SK-N-SH (cell line): Measurements from ENCODE around the gene PPEF2.

Experiments used
- FOXM1 ChIP-seq: IDR thresholded peaks from 2 replicates; pipeline ENCODE4 v1.4.0; 2012; ENCODE audit warnings: low read depth, mild to moderate bottlenecking
- NRF1 ChIP-seq: IDR thresholded peaks from 2 replicates; pipeline ENCODE4 v1.6.1; 2012; ENCODE audit warnings: low read depth, mild to moderate bottlenecking, low read length
- POLR2AphosphoS5 ChIP-seq: IDR thresholded peaks from 2 replicates; pipeline ENCODE4 v1.6.1; 2012; ENCODE audit warnings: low read depth, low read length
- SIN3A ChIP-seq: IDR thresholded peaks from 2 replicates; pipeline ENCODE4 v1.6.1; 2012; ENCODE audit warnings: low read depth, mild to moderate bottlenecking, low read length, moderate library complexity, borderline replicate concordance
- SMC3 ChIP-seq: IDR thresholded peaks from 2 replicates; pipeline ENCODE4 v1.6.1; 2012; ENCODE audit warnings: low read depth, low read length, improper control_type of control experiment
- YY1 ChIP-seq: IDR thresholded peaks from 2 replicates; pipeline ENCODE4 v1.4.0; 2012; ENCODE audit warnings: low read depth, mild to moderate bottlenecking
- TF ChIP-seq, protein P1 (sequence below): fragments of 200-600 bp; sonication (generic); IDR thresholded peaks from 2 replicates; pipeline ENCODE4 v1.6.1; 2017; ENCODE audit warnings: antibody characterized with exemption, mild to moderate bottlenecking, moderate library complexity

DNA sequence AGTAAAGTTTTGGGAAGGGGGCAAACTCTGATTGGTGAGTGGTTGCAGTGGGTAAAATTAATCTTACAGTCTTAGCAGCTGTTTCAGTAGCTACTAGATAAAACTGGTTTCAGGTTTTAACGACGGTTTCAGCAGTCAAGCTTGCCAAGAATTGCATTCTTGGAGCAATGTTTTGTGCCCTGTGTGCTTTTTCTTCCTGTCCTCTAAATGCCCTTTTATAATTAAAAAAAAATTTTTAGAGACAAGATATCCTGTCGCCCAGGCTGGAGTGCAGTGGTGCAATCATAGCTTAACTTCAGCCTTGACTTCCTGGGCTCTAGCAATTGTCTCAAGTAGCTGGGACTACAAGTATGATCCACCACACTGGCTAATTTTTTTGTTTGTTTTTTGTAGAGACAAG, 6.3 kb upstream of the PPEF2 start:
- TF ChIP-seq, protein P1, sequence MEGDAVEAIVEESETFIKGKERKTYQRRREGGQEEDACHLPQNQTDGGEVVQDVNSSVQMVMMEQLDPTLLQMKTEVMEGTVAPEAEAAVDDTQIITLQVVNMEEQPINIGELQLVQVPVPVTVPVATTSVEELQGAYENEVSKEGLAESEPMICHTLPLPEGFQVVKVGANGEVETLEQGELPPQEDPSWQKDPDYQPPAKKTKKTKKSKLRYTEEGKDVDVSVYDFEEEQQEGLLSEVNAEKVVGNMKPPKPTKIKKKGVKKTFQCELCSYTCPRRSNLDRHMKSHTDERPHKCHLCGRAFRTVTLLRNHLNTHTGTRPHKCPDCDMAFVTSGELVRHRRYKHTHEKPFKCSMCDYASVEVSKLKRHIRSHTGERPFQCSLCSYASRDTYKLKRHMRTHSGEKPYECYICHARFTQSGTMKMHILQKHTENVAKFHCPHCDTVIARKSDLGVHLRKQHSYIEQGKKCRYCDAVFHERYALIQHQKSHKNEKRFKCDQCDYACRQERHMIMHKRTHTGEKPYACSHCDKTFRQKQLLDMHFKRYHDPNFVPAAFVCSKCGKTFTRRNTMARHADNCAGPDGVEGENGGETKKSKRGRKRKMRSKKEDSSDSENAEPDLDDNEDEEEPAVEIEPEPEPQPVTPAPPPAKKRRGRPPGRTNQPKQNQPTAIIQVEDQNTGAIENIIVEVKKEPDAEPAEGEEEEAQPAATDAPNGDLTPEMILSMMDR: no peak
- TF ChIP-seq FOXM1 (no peak), SIN3A (no peak), POLR2AphosphoS5 (no peak), NRF1 (no peak), YY1 (no peak), SMC3 (no peak)
